Body of pancreas (tissue), 4 donors: ENCODE measurements around the gene WFIKKN2.

ENCODE experiments used
- CTCF ChIP-seq, 7 experiments: fragments of 450-650 bp in 4 of 7; fragments of 200-600 bp in 3 of 7; sonication (generic) in 3 of 7; IDR thresholded peaks; one replicate each; pipeline ENCODE4 v1.5.1; 2016 to 2019; ENCODE audit warnings: antibody characterized with exemption in 7 of 7
- POLR2A ChIP-seq, 3 donors: fragments of 450-650 bp; IDR thresholded peaks; one replicate each; pipeline ENCODE4 v1.6.1; 2016; ENCODE audit warnings: antibody characterized with exemption in 3 of 3, mild to moderate bottlenecking in 2 of 3

DNA sequence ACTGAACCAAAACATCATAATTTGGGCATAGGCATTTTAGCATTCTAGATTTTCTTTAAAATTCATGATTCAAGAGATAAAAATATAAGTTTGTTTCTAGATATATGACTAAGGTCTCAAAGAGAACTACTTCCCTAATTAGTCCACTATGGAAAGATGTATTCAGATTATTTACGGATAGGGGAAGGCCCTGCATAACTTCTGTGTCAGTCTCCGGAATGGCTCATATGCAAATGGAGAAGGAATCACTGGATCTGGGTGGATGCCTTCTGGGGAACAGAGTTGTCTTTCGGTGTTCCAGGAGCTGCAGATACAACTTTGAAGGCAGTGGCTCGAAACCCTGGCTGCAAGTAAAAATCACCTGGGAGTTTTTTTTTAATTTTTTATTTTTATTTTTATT lies 17.1 kb upstream of the WFIKKN2 start:
- no peak for TF ChIP-seq CTCF (IDR thresholded peaks at IDR 0.05)
- TF ChIP-seq POLR2A (IDR thresholded peaks at IDR 0.05) = no peak
